Measurements from ENCODE around the gene ATP2A3. TPM values are rescaled to one million over a fixed set of nuclear protein-coding genes. Genes with fewer than 3 reads are reported as not detected.

The ATP2A3 gene
- total RNA-seq, 1 donor from 2014 or later, result 44.4 TPM

DNA sequence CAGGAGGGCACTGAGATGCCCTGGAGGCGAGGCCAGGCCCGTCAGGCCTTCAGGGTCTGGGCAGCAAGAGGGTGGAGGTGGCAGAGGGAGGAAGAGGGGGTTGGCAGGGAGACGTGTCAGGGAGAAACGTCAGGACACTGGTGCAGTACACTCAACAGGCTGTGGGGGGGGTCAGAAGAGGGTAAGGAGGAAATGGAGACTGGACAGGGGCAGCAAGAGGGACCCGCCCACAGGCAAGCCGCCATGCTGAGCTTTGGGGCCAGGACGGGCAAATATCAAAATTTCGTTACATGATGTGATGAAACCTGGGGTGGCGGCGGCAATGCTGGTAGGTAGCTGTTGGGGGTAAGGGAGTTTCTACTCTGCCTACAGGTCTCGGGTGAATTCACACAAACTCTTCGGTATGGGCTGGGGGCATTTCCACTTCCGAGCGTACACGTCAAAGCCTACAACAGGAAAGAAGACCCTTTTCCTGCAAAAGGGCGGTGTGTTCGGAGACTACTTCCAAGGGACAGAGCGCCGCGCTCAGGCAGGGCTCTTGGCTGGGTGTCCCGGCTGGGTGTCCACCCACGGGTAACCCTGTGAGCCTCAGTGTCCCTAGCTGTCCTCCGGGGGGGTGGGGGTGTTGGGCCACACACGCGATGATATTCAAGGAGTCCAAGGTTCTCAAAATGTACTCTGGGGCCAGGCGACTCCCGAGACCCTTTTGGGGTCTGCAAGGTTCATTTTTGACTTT lies 43.3 kb upstream of the ATP2A3 start:
- H3K9me3 ChIP-seq, result no peaks in the 10 kb centered on the region
- intact Hi-C loops (cut with DNase I), result no loop called here
- H3K4me1 ChIP-seq, result peaks cover 15% of the 10 kb centered on the region
- TF ChIP-seq, protein P1, sequence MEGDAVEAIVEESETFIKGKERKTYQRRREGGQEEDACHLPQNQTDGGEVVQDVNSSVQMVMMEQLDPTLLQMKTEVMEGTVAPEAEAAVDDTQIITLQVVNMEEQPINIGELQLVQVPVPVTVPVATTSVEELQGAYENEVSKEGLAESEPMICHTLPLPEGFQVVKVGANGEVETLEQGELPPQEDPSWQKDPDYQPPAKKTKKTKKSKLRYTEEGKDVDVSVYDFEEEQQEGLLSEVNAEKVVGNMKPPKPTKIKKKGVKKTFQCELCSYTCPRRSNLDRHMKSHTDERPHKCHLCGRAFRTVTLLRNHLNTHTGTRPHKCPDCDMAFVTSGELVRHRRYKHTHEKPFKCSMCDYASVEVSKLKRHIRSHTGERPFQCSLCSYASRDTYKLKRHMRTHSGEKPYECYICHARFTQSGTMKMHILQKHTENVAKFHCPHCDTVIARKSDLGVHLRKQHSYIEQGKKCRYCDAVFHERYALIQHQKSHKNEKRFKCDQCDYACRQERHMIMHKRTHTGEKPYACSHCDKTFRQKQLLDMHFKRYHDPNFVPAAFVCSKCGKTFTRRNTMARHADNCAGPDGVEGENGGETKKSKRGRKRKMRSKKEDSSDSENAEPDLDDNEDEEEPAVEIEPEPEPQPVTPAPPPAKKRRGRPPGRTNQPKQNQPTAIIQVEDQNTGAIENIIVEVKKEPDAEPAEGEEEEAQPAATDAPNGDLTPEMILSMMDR (IDR thresholded peaks at IDR 0.05), result no peak
- H3K36me3 ChIP-seq, result peaks cover 63% of the 10 kb centered on the region
- H3K27me3 ChIP-seq, result no peaks in the 10 kb centered on the region
- DNase-seq, result no peak
- H3K27ac ChIP-seq, result peak overlapping the region; percentile 24
- H3K4me3 ChIP-seq, result no peak overlapping the region
- no peak for ATAC-seq

DNA sequence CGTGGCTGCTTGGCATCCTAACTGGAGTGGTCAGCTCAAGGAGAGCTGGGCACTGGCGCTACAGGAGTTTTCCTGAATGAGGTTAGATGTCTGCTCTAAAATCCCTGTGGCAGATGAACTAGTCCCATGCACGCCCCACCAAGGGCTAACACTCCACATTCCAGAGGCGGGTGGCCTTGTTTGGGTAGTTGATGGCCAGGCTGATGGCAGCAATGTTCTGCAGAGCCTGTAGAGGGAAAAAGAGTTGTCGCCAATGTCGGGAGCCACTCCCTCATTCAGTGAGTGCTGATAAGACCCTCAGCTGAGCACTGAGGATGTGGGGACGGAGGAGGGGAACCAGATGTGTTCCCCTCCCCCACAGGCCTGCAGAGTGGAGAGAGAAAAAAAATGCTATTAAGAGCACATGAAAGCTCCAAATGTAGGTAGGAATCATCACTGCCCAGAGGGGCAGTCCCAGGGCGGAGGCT lies 42.5 kb upstream of the ATP2A3 start:
- Histone ChIP-seq H3K27ac (peak overlapping the region; percentile 74), H3K4me3 (no peak overlapping the region), H3K4me1 (peaks cover 15% of the 10 kb centered on the region), H3K9me3 (no peaks in the 10 kb centered on the region), H3K36me3 (peaks cover 56% of the 10 kb centered on the region), H3K27me3 (no peaks in the 10 kb centered on the region)
- TF ChIP-seq, protein P1 (IDR thresholded peaks at IDR 0.05), result no peak
- no peak for DNase-seq
- intact Hi-C loops (cut with DNase I), result no loop called here
- peak; percentile 79 for ATAC-seq

DNA sequence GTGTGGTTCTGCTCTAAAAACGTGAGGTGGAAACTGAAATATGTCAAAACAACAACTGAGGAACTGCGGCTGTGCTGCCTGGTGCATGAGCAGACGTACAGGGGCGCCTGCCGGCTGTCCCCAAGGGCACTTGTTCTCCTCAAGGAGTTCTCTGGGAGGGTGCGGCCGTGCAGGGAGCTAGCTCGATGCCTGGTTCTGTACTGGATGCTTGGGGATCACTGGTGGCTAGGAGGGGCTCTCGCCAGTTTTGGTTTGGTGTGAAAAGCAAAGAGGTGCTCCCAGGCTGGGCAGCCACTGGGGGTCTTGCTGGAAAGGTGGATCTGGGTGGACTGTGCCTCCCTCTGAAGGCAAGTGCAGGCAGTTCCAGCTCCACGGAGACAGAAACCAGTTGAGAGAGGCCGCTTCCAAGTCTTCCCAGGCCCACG lies 41.9 kb upstream of the ATP2A3 start:
- Histone ChIP-seq H3K9me3 (no peaks in the 10 kb centered on the region), H3K27me3 (no peaks in the 10 kb centered on the region), H3K36me3 (peaks cover 50% of the 10 kb centered on the region), H3K4me1 (peaks cover 15% of the 10 kb centered on the region), H3K4me3 (no peak overlapping the region), H3K27ac (peak overlapping the region; percentile 74)
- intact Hi-C loops (cut with DNase I), result no loop called here
- TF ChIP-seq, protein P1 (IDR thresholded peaks at IDR 0.05), result no peak
- DNase-seq, result peak; percentile 78
- peak; percentile 67 for ATAC-seq

DNA sequence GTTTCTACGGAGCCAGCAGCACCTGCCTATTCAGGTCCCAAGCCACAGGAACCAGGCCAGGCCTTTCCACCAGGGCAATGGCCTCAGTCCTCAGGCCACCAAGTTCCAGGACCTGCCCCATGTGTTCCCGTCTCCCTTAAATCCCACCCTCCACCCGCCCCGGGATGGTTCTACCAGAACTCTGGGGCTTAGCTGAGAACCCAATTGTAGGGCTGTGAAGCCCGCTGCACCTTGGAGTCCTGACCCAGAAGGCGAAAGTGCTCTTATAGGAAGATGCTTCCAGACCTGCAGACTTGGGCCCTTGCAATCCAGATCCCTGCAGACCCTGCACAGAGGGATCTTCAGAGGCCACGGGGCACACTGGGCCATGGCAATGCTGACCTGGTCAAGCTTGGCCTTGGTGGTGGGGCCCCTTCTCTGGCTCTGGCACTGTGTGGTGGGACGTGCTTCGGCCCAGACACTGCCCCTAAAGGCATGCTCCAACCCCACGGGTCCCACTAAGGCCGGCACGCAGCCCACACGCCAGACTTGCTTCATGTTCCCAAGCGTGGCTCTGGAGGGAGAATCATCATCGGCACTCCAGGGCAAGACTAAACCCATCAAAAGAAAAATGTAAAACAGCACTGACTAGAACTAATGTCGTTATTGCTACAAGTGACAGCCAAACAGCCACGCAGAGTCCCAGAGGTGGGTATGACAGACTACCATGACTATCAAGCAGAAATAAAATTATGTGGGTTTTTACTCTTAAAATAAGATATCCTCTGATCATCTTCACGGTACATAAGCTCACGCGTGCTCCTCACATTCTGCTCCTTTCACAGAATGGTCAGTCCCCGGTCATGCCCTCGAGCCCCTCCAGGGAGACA lies 41.3 kb upstream of the ATP2A3 start:
- ATAC-seq (no peak), DNase-seq (no peak)
- TF ChIP-seq, protein P1 (IDR thresholded peaks at IDR 0.05), result no peak
- no peaks in the 10 kb centered on the region for H3K9me3 ChIP-seq
- peaks cover 43% of the 10 kb centered on the region for H3K36me3 ChIP-seq
- H3K4me3 ChIP-seq, result no peak overlapping the region
- H3K4me1 ChIP-seq, result peaks cover 15% of the 10 kb centered on the region
- intact Hi-C loops (cut with DNase I), result no loop called here
- peak overlapping the region; percentile 74 for H3K27ac ChIP-seq
- H3K27me3 ChIP-seq, result no peaks in the 10 kb centered on the region

DNA sequence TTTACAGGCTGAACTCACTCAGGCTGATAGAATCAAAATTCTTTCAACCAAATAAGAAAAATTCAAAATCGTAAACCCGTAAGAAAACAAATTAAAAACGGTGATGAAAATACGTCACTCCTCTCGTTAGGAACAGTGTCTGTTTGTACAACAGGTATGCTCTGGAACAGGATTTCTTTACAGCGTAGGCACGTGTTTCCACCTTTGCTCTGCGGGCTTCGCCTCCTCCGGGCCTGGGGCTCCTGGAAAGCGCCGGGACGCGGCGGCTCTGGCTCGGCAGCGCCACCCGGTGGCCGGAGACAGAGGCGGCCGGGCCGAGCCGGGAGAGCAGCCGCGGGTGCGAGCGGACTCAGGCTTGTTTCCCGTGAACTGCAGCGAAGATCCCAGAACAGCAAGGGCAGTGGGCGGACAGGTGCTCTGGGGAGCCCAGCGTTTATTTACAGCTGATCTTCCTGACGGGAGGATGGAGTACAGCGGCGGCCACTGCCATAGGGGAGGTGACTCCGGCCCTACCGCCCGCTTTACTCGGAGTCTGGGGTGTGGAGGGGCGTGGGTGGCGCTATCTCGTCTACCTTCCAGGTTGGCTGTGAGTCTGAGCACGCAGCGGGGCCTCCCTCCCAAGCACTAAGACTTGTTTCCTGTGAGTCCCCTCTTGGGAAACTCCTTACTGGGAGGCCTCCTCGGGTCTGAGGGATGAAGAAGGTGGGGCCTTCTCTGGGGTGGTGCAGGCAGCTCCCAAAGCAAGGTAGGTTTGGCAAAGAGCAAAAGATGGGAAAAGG lies 40.5 kb upstream of the ATP2A3 start:
- TF ChIP-seq, protein P1 (IDR thresholded peaks at IDR 0.05), result peak; percentile 92
- peaks cover 38% of the 10 kb centered on the region for H3K36me3 ChIP-seq
- ATAC-seq, result peak; percentile 69
- intact Hi-C loops (cut with DNase I), result loop anchor here (5.0 kb wide), 1 partner anchor 72 kb away; no protein-coding TSS in a partner anchor
- H3K4me3 ChIP-seq, result no peak overlapping the region
- DNase-seq, result peak; percentile 80
- no peak overlapping the region for H3K27ac ChIP-seq
- peaks cover 15% of the 10 kb centered on the region for H3K4me1 ChIP-seq
- H3K27me3 ChIP-seq, result no peaks in the 10 kb centered on the region
- no peaks in the 10 kb centered on the region for H3K9me3 ChIP-seq
